ENCODE data around the gene EEF1A2.

- TF ChIP-seq CEBPB (IDR thresholded peaks at IDR 0.05), result no peak
- no peak for TF ChIP-seq REST (IDR thresholded peaks at IDR 0.05; ENCODE audit: low read depth)
- TF ChIP-seq RAD21 (IDR thresholded peaks at IDR 0.05; ENCODE audit: low read depth), result no peak
- TF ChIP-seq NFIC (IDR thresholded peaks at IDR 0.05), result no peak
- no peak for TF ChIP-seq YY1 (IDR thresholded peaks at IDR 0.05; ENCODE audit: low read depth)
- TF ChIP-seq CREB1 (IDR thresholded peaks at IDR 0.05; ENCODE audit: low read depth), result no peak
- no peak for TF ChIP-seq MAX (IDR thresholded peaks at IDR 0.05)
- no peak for TF ChIP-seq TAF1 (IDR thresholded peaks at IDR 0.05; ENCODE audit: low read depth)
- no peak for TF ChIP-seq EP300 (IDR thresholded peaks at IDR 0.05; ENCODE audit: borderline replicate concordance)
- TF ChIP-seq USF1 (IDR thresholded peaks at IDR 0.05), result no peak
- no peak for TF ChIP-seq EGR1 (IDR thresholded peaks at IDR 0.05)
Measured at GRCh38 chr20:63496596-63497120, 2.2 kb downstream of the EEF1A2 start.
